CD8-positive, alpha-beta memory T cell (primary cell): Measurements from ENCODE around the gene NKTR. TPM values are rescaled to one million over a fixed set of nuclear protein-coding genes. Genes with fewer than 3 reads are reported as not detected.
"Not testable (repeated sequence)": the region's sequence is repeated elsewhere in the genome, so short reads cannot be mapped to it uniquely, and the experiment has no call there.

Experiments
- CTCF ChIA-PET: fragments of 350-600 bp; sonication (Branson Sonifier 250); formaldehyde crosslinking; loops from one replicate; lab custom pipeline; 2021; ENCODE audit warnings: antibody characterized with exemption; lab: Charles Lee
- POLR2A ChIA-PET: fragments of 350-600 bp; sonication (Branson Sonifier 250); formaldehyde crosslinking; loops from one replicate; lab custom pipeline; 2021; ENCODE audit warnings: antibody characterized with exemption; lab: Charles Lee
- DNase-seq, 5 donors: peaks; one replicate each; pipeline versions ENCODE4 v3.0.0 to v3.0.0-alpha.2; 2020 to 2022; ENCODE audit warnings: mixed read lengths in 1 of 5
- H3K27ac ChIP-seq: one replicate; pipeline ENCODE4 v1.7.0; 2013; ENCODE audit warnings: low read depth, mild to moderate bottlenecking, low read length, moderate library complexity
- H3K27me3 ChIP-seq: 2 replicates; pipeline ENCODE4 v1.7.0; 2013; ENCODE audit warnings: low read length, mild to moderate bottlenecking; ENCODE audit not compliant: insufficient read depth, poor library complexity, severe bottlenecking
- H3K36me3 ChIP-seq: 2 replicates; pipeline ENCODE4 v1.7.0; 2013; ENCODE audit warnings: mild to moderate bottlenecking, low read length, moderate library complexity; ENCODE audit not compliant: insufficient read depth
- H3K4me1 ChIP-seq: 2 replicates; pipeline ENCODE4 v1.7.0; 2013; ENCODE audit warnings: mild to moderate bottlenecking, low read length, moderate library complexity; ENCODE audit not compliant: insufficient read depth
- H3K4me3 ChIP-seq: 2 replicates; pipeline ENCODE4 v1.7.0; 2013; ENCODE audit warnings: mild to moderate bottlenecking, low read length
- H3K9me3 ChIP-seq: 2 replicates; pipeline ENCODE4 v1.7.0; 2013; ENCODE audit warnings: mild to moderate bottlenecking, low read length
- H3K27ac Mint-ChIP-seq, 8 donors: one replicate each; pipeline ENCODE4 v1.8.0; 2020 to 2021; ENCODE audit warnings: mixed read lengths in 8 of 8, mild to moderate bottlenecking in 6 of 8, inconsistent platforms in 3 of 8, moderate library complexity in 3 of 8
- H3K27me3 Mint-ChIP-seq, 2 donors: one replicate each; pipeline ENCODE4 v1.8.0; 2020 to 2021; ENCODE audit warnings: mixed read lengths in 2 of 2, mild to moderate bottlenecking in 1 of 2, moderate library complexity in 1 of 2
- H3K36me3 Mint-ChIP-seq, 3 donors: one replicate each; pipeline ENCODE4 v1.8.0; 2020 to 2021; ENCODE audit warnings: mixed read lengths in 3 of 3, inconsistent platforms in 1 of 3, mild to moderate bottlenecking in 1 of 3
- H3K4me1 Mint-ChIP-seq, 3 donors: one replicate each; pipeline ENCODE4 v1.8.0; 2020 to 2021; ENCODE audit warnings: mixed read lengths in 3 of 3, inconsistent platforms in 1 of 3, mild to moderate bottlenecking in 1 of 3
- H3K4me3 Mint-ChIP-seq, 7 donors: one replicate each; pipeline ENCODE4 v1.8.0; 2020 to 2021; ENCODE audit warnings: mixed read lengths in 7 of 7, mild to moderate bottlenecking in 6 of 7, moderate library complexity in 4 of 7, inconsistent platforms in 2 of 7
- H3K9me3 Mint-ChIP-seq, 5 donors: one replicate each; pipeline ENCODE4 v1.8.0; 2020 to 2022; ENCODE audit warnings: mixed read lengths in 5 of 5, mild to moderate bottlenecking in 3 of 5, moderate library complexity in 2 of 5, inconsistent platforms in 1 of 5
- polyA plus RNA-seq: library from polyadenylated mRNA; unstranded; fragments of 300-500 nt; fragmentation: Illumina TruSeq; gene quantifications from one replicate; pipeline ENCODE4 v1.2.3, GENCODE V29; 2021
- total RNA-seq, 2 experiments: library from RNA; stranded (reverse); gene quantifications; one replicate each; pipeline ENCODE4 v1.2.3, GENCODE V29; 2021

Gene NKTR
- total and polyA plus RNA-seq, 3 experiments from 2014 or later, result 15.8 to 58.2 (median 54.1) TPM

DNA sequence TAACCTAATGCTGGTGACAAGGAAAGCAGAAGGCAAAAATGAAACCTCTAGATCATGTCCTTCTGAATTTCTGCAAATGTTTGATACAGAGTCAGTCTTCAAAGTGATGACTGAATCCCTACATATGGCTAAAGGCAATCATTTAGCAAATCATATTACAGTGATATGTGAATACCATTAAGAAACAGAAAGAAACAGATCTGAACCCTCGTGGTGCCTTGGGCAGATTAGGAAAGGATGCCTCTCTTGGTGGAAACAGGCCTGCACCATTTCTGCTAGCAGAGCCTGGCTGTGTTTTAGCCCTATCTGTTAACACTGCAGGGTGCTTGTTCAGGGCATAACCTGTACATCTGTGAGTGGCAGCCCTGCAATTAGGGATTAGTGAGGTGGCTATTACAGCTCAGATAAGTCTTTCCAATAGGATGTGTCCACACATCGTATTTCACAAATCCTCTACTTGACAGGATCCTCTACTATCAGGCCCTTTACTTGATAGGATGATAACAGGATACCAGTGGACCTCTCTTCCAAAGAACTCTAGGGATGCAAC lies 30.8 kb upstream of the NKTR start:
- no peaks in the 10 kb centered on the region for H3K27me3 Mint-ChIP-seq
- Histone ChIP-seq H3K4me1 (no peaks in the 10 kb centered on the region), H3K27ac (no peak overlapping the region), H3K36me3 (peaks cover 10% of the 10 kb centered on the region), H3K4me3 (no peak overlapping the region), H3K9me3 (peaks cover 8% of the 10 kb centered on the region), H3K27me3 (no peaks in the 10 kb centered on the region)
- no peak overlapping the region for H3K4me3 Mint-ChIP-seq
- H3K4me1 Mint-ChIP-seq, result peaks cover 15 to 22% (median 22%) of the 10 kb centered on the region in 3 donors
- ChIA-PET CTCF (no interaction called here), POLR2A (no interaction called here)
- H3K27ac Mint-ChIP-seq, result no peak overlapping the region
- no peak for DNase-seq
- H3K9me3 Mint-ChIP-seq, result peaks cover 7 to 12% (median 11%) of the 10 kb centered on the region in 5 donors
- H3K36me3 Mint-ChIP-seq, result peaks cover 25 to 71% (median 27%) of the 10 kb centered on the region in 3 donors

DNA sequence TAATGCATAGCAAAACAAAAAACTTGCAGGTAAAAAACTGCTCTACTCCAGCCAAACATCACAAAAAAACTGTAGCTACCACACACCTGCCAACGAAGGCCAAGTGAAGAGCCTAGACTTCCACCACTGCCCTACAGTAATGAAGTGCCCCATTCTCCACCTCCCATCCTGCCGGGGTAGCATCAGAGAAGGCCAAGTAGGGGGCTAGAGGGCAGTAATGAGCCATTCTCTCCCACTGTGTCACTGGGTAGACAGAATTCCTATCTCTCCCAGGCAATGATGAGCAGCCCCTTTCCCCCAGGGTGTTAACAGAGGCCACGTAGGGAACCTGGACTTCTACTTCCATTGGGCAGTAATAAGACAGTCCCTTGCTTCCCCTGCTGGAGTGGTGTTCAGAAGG lies 28.2 kb upstream of the NKTR start:
- Histone ChIP-seq H3K9me3 (peaks cover 8% of the 10 kb centered on the region), H3K4me3 (no peak overlapping the region), H3K27ac (no peak overlapping the region), H3K4me1 (no peaks in the 10 kb centered on the region), H3K27me3 (no peaks in the 10 kb centered on the region), H3K36me3 (no peaks in the 10 kb centered on the region)
- H3K27ac Mint-ChIP-seq, result peak overlapping the region in 5 of 8 donors; percentile 18 to 77 (median 43)
- H3K27me3 Mint-ChIP-seq, result no peaks in the 10 kb centered on the region
- H3K4me3 Mint-ChIP-seq, result no peak overlapping the region
- peaks cover 16 to 21% (median 18%) of the 10 kb centered on the region in 5 donors for H3K9me3 Mint-ChIP-seq
- POLR2A ChIA-PET, result no interaction called here
- peaks cover 26 to 63% (median 41%) of the 10 kb centered on the region in 3 donors for H3K36me3 Mint-ChIP-seq
- CTCF ChIA-PET, result interaction anchor here (0.7 to 2.1 kb wide), 7 partner anchors 9 to 175 kb away, joined by 3 to 11 read pairs (median 3); partner anchors contain the start of gene SEC22C
- DNase-seq, result peak in 1 of 5 donors; percentile 52
- H3K4me1 Mint-ChIP-seq, result peaks cover 19 to 36% (median 34%) of the 10 kb centered on the region in 3 donors

DNA sequence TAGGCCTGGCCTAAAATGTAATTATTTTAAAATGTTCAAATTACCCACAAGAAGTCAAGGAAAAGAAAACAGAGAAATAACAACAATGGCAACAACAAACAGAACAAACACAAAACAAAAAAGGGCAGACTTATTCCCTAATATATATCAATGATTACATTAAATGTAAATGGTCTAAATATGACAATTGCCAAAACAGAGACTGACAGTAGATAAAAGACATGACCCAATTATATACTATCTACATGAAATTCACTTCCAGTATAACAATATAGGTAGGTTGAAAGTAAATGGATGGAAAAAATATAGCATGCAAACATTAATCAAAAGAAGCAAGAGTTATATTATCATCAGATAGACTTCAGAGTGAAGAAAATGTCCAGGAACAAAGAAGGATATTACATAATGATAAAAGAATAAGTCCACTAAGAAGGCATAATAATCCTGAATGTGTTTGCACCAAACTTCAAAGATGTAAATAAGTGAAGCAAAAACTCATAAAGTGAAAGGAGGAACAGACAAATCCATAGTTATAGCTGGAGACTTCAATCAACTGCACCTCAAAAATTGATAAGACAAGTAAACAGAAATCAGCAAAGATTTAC lies 25.2 kb upstream of the NKTR start:
- peaks cover 8% of the 10 kb centered on the region for H3K9me3 ChIP-seq
- Mint-ChIP-seq H3K4me1 (peaks cover 19 to 48% (median 44%) of the 10 kb centered on the region in 3 donors), H3K27ac (no peak overlapping the region), H3K4me3 (no peak overlapping the region), H3K9me3 (peaks cover 16 to 21% (median 18%) of the 10 kb centered on the region in 5 donors), H3K27me3 (no peaks in the 10 kb centered on the region), H3K36me3 (peaks cover 28 to 54% (median 40%) of the 10 kb centered on the region in 3 donors)
- no peak for DNase-seq
- no peaks in the 10 kb centered on the region for H3K36me3 ChIP-seq
- peaks cover 8% of the 10 kb centered on the region for H3K4me1 ChIP-seq
- no peak overlapping the region for H3K27ac ChIP-seq
- H3K27me3 ChIP-seq, result no peaks in the 10 kb centered on the region
- ChIA-PET POLR2A (no interaction called here), CTCF (no interaction called here)
- H3K4me3 ChIP-seq, result no peak overlapping the region

DNA sequence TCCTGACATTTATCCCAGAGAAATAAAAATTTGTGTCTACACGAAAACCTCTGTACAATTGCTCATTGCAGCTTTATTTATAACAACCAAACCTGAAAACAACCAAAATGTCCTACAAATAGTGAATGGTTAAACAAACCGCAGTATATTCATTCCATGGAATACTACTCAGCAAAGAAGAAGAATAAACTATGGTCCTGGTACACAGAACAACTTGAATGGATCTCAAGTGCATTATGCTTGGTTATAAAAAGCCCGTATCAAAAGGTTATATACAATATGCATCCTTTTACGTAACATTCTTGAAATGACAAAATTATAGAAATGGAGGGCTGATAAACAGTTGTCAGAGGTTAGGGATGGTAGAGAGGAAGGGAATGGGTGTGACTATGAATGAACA lies 22.4 kb upstream of the NKTR start:
- Histone ChIP-seq H3K27ac (no peak overlapping the region), H3K4me3 (no peak overlapping the region), H3K27me3 (no peaks in the 10 kb centered on the region), H3K4me1 (peaks cover 29% of the 10 kb centered on the region), H3K36me3 (no peaks in the 10 kb centered on the region), H3K9me3 (peaks cover 8% of the 10 kb centered on the region)
- H3K27ac Mint-ChIP-seq, result peak overlapping the region in 2 of 8 donors; percentile 42 to 48
- peaks cover 22 to 41% (median 33%) of the 10 kb centered on the region in 3 donors for H3K36me3 Mint-ChIP-seq
- H3K4me1 Mint-ChIP-seq, result peaks cover 36 to 57% (median 55%) of the 10 kb centered on the region in 3 donors
- DNase-seq, result no peak
- no peaks in the 10 kb centered on the region for H3K27me3 Mint-ChIP-seq
- CTCF ChIA-PET, result interaction anchor here (0.8 to 1.7 kb wide), 3 partner anchors 19 to 167 kb away, joined by 3 read pairs; no protein-coding TSS in a partner anchor
- peaks cover 16 to 21% (median 18%) of the 10 kb centered on the region in 5 donors for H3K9me3 Mint-ChIP-seq
- H3K4me3 Mint-ChIP-seq, result no peak overlapping the region
- POLR2A ChIA-PET, result no interaction called here

DNA sequence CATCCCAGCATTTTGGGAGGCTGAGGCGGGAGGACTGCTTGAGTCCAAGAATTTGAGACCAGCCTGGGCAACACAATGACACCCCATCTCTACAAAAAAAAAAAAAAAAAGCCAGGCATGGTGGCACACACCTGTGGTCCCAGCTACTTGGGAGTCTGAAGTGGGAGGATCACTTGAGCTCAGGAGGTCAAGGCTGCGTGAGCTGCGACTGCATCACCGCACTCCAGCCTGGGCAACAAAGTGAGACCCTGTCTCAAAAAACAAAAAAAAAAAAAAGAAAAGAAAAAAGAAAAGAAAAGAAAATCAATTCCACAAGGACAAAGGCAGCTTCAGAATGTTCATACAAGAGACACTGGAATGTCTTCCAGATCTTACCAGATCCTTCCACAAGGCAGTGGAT lies 21.1 kb upstream of the NKTR start:
- peaks cover 42 to 62% (median 60%) of the 10 kb centered on the region in 3 donors for H3K4me1 Mint-ChIP-seq
- H3K27me3 Mint-ChIP-seq, H3K9me3 ChIP-seq, H3K36me3 ChIP-seq, H3K27ac ChIP-seq, DNase-seq, H3K27me3 ChIP-seq, H3K4me3 ChIP-seq: not testable (repeated sequence)
- POLR2A ChIA-PET, result interaction anchor here (0.9 kb wide), 1 partner anchor 22 kb away, joined by 3 read pairs; no protein-coding TSS in a partner anchor
- CTCF ChIA-PET, result interaction anchor here (1.6 to 1.7 kb wide), 2 partner anchors 33 to 166 kb away, joined by 3 read pairs; no protein-coding TSS in a partner anchor
- peaks cover 9 to 13% (median 12%) of the 10 kb centered on the region in 5 donors for H3K9me3 Mint-ChIP-seq
- peak overlapping the region in 7 of 8 donors; percentile 68 to 98 (median 89) for H3K27ac Mint-ChIP-seq
- peak overlapping the region in 1 of 7 donors; percentile 46 for H3K4me3 Mint-ChIP-seq
- H3K4me1 ChIP-seq, result peaks cover 30% of the 10 kb centered on the region
- H3K36me3 Mint-ChIP-seq, result peaks cover 16 to 32% (median 24%) of the 10 kb centered on the region in 3 donors

DNA sequence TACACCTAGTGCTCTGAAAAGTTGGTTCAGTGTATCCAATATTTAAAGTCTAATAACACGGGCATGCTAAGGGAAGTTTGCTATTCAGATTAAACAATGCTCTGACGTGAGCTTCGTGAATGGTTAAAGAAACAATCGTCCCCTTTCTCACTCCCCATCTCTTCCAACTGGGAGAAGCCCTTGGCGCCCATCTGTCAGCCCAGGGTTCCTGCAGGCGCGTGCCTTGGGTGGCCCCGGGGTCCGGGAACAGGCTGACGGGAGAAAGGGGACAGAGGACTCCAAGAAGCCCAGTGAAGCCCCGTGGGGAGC lies 19.1 kb upstream of the NKTR start:
- CTCF ChIA-PET, result interaction anchor here (0.6 to 1.2 kb wide), 5 partner anchors 9 to 77 kb away, joined by 3 to 4 read pairs (median 3); partner anchors contain the start of genes NKTR and SS18L2
- Histone ChIP-seq H3K4me1 (peaks cover 30% of the 10 kb centered on the region), H3K9me3 (no peaks in the 10 kb centered on the region), H3K27ac (peak overlapping the region; percentile 97), H3K36me3 (no peaks in the 10 kb centered on the region), H3K27me3 (no peaks in the 10 kb centered on the region), H3K4me3 (peak overlapping the region; percentile 64)
- Mint-ChIP-seq H3K36me3 (peaks cover 7 to 18% (median 11%) of the 10 kb centered on the region in 3 donors), H3K27me3 (no peaks in the 10 kb centered on the region), H3K27ac (peak overlapping the region; percentile 88 to 98 (median 92)), H3K4me1 (peaks cover 41 to 58% (median 55%) of the 10 kb centered on the region in 3 donors), H3K4me3 (peak overlapping the region; percentile 81 to 98 (median 91)), H3K9me3 (no peaks in the 10 kb centered on the region)
- POLR2A ChIA-PET, result interaction anchor here (1.1 to 3.0 kb wide), 3 partner anchors 10 to 60 kb away, joined by 3 to 23 read pairs (median 23); partner anchors contain the start of genes NKTR and SS18L2
- DNase-seq, result no peak

DNA sequence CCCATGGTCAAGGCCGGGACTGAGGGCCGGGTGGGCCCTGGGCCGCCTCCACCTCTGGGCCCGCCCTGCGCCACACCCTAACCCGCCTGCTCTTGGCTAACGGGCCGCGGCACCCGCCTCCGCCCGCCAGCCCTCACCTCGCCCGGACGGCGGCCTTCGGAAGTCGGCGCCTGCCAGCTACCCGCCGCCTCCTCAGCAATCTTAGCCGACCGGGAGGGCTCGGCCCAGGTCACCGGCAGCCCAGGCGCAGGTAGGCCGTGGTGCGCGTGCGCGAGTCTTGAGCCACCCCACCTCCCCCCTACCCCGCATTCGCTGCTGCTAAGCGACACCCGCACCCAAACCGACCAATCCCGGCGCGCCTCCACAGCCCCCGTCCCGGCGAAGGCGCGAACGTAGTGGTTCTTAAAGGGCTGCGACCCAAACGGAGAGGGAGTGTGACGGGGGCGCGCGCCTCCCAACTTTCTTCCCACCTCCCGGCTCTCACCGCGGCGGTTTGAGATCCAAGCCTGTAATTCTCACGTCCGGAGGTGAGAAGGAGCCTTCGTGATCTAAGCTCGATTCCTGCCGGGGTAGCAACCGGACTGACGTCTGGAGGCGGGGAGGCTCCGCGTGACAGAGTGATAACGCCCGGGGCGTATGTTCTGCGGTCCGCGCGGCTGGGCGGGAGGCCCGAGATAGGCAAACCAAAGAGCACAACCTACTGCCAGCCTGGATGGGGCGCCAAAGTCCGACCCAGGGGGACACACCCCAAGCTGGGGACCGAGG lies 18.6 kb upstream of the NKTR start, which contains the start of gene SEC22C:
SEC22C (minus strand) TSS at position 259 of the 765 bp plus-strand sequence. CDS start 12,921 bp downstream, outside the sequence.
- peaks cover 7 to 17% (median 11%) of the 10 kb centered on the region in 3 donors for H3K36me3 Mint-ChIP-seq
- ChIA-PET CTCF (interaction anchor here (0.8 to 2.7 kb wide), 9 partner anchors 9 to 77 kb away, joined by 3 to 11 read pairs (median 5); partner anchors contain the start of genes NKTR and SS18L2), POLR2A (interaction anchor here (2.2 to 3.0 kb wide), 2 partner anchors 9 to 18 kb away, joined by 23 read pairs; partner anchors contain the start of genes NKTR and SS18L2)
- H3K27ac ChIP-seq, result peak within 1 kb of the TSS; percentile 97
- peaks cover 30% of the 10 kb centered on the region for H3K4me1 ChIP-seq
- peaks cover 39 to 53% (median 49%) of the 10 kb centered on the region in 3 donors for H3K4me1 Mint-ChIP-seq
- H3K9me3 Mint-ChIP-seq, result no peaks in the 10 kb centered on the region
- H3K27ac Mint-ChIP-seq, result peak within 1 kb of the TSS; percentile 95 to 99 (median 98)
- H3K9me3 ChIP-seq, result no peaks in the 10 kb centered on the region
- H3K4me3 ChIP-seq, result peak within 1 kb of the TSS; percentile 64
- DNase-seq, result peak; percentile 93 to 96 (median 95)
- H3K36me3 ChIP-seq, result no peaks in the 10 kb centered on the region
- H3K27me3 Mint-ChIP-seq, result no peaks in the 10 kb centered on the region
- H3K4me3 Mint-ChIP-seq, result peak within 1 kb of the TSS; percentile 88 to 98 (median 91)
- H3K27me3 ChIP-seq, result no peaks in the 10 kb centered on the region
